OCI-LY3 (cell line): ENCODE measurements around the gene ARSA.
A peak's percentile ranks its signal among the peaks of the same experiment; 100 is the strongest.

Experiments used
- EZH2phosphoT487 ChIP-seq: fragments of 200-600 bp; shearing (Covaris generic); IDR thresholded peaks from 2 replicates; pipeline ENCODE4 v1.6.1; 2018; ENCODE audit warnings: antibody characterized with exemption, mixed run types, low read depth
- TF ChIP-seq, protein P1 (sequence below): fragments of 200-600, 300-600 bp; sonication (generic); IDR thresholded peaks from 2 replicates; pipeline ENCODE4 v1.5.1; 2014; ENCODE audit warnings: antibody characterized with exemption, low read length, low read depth

DNA sequence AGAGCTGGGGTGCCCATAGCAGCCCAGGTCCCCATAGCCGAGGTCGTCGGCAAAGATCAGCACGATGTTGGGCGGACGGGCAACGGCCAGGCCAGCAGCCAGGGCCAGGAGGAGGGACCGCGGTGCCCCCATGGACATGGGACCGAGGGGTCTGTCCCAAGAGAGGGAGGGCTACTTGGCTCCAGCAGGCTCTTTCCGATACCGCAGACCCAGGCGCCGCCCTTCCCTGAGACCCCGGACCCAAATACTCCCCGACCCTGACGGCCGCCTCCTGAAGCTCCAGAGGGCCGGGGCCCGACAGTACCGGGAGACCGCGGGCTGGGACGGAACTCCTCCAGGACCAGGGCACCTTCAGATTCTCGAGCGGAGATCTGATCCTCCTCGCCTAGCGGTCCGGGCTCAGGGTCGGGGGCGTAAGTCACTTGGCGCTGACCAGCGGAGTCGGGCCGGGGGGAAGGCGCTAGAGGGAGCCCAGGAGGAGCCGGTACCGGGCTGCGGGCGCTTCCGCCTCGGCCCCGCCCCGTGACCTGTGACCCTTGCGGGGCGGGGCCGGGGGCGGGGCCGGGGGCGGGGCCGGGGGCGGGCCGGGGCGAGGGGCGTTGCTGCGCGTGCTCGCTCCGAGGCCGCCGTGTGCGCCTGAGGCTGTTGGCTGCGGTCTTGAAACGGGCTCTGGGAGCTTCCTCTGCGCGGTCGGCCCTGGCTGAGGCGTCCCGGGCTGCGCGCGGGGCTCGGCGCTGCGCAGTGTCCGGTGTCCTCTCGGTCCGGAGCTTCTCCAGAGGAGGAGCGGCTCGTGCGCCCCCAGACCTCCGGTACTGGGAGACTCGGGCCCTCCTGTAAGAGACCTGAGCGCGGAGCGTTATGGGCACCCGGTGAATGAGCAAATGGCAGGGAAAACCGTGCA is at the start of gene ARSA:
- TF ChIP-seq EZH2phosphoT487, result no peak
- TF ChIP-seq, protein P1, sequence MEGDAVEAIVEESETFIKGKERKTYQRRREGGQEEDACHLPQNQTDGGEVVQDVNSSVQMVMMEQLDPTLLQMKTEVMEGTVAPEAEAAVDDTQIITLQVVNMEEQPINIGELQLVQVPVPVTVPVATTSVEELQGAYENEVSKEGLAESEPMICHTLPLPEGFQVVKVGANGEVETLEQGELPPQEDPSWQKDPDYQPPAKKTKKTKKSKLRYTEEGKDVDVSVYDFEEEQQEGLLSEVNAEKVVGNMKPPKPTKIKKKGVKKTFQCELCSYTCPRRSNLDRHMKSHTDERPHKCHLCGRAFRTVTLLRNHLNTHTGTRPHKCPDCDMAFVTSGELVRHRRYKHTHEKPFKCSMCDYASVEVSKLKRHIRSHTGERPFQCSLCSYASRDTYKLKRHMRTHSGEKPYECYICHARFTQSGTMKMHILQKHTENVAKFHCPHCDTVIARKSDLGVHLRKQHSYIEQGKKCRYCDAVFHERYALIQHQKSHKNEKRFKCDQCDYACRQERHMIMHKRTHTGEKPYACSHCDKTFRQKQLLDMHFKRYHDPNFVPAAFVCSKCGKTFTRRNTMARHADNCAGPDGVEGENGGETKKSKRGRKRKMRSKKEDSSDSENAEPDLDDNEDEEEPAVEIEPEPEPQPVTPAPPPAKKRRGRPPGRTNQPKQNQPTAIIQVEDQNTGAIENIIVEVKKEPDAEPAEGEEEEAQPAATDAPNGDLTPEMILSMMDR, result peak; percentile 31
